CD4-positive, alpha-beta T cell treated with Interleukin-21 for 1 hour (primary cell): ENCODE measurements around the gene SUMF1.
"Not testable (repeated sequence)": the region's sequence is repeated elsewhere in the genome, so short reads cannot be mapped to it uniquely, and the experiment has no call there.

Experiments
- DNase-seq: peaks from one replicate; pipeline ENCODE4 v3.0.0-alpha.2; 2020

The SUMF1 gene

DNA sequence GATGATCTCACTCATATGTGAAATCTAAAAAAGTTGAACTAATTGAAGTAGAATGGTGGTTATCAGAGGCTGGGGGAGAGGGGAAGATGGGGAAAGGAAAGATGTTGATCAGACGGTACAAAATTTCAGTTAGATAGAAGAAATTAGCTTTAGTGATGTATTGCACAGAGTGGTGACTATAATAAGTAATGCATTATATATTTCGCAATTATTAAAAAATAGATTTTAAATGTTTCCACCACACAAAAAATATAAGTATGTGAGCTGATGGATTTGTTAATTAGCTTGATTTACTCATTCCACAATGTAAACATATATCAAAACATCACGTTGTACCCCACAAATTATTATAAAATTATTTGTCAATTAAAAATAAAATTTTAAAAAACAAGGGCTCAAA lies 8.1 kb downstream of the SUMF1 start:
- no peak for DNase-seq

DNA sequence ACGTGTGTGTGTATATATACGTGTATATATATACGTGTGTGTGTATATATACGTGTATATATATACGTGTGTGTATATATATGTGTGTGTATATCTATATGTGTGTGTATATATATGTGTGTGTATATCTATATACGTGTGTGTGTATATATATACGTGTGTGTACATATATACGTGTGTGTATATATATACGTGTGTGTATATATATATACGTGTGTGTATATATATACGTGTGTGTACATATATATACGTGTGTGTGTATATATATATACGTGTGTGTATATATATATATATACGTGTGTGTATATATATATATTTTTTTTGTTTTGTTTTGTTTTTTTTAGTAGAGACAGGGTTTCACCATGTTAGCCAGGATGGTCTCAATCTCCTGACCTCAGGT lies 10.3 kb downstream of the SUMF1 start:
- not testable (repeated sequence) for DNase-seq

DNA sequence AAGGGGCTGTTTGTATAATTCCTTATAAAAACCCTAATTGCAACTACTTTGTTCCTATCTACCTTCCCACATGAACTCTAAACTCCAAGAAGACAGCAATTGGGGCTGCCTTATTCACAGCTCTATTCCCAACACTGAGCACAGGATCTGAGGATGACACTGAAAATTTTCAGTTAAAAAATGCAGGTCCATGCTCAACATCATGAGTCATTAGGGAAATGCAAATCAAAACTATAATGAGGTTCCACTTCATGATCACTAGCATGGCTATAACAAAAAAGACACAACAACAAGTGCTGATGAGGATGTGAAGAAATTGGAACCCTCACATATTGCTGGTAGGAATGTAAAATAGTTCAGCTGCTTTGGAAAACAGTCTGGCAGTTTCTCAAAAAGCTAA lies 12.9 kb downstream of the SUMF1 start:
- no peak for DNase-seq

- DNase-seq: no peak
Observed at GRCh38 chr3:4449043-4449805, 17.8 kb downstream of the SUMF1 start.

- no peak for DNase-seq
Observed at GRCh38 chr3:4448187-4448586, 18.9 kb downstream of the SUMF1 start.

GRCh38 chr3:4447295-4447999 lies 19.6 kb downstream of the SUMF1 start:
- DNase-seq: no peak

- DNase-seq: no peak
Observed at GRCh38 chr3:4440951-4441350, 26.1 kb downstream of the SUMF1 start.

DNA sequence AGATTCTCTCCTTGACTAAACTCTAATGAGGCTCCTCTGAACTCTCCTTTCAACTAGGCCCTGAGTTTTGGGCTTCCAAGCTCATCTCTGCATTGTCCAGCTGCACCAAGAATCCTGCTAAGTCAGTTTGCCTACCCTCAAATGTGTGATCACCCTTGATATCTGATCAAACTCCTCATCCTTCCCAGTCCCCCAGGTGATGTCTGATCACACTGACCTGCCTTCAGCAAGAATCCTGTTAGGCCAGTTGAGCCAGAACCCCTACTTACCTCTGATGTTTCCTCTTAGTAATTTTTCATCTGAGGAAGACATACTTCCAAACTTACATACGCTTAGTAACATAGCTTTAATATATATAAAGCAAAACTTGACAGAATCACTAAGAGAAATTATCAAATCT lies 28.8 kb downstream of the SUMF1 start:
- no peak for DNase-seq

- no peak for DNase-seq
Observed at GRCh38 chr3:4432259-4432658, 34.8 kb downstream of the SUMF1 start.

DNA sequence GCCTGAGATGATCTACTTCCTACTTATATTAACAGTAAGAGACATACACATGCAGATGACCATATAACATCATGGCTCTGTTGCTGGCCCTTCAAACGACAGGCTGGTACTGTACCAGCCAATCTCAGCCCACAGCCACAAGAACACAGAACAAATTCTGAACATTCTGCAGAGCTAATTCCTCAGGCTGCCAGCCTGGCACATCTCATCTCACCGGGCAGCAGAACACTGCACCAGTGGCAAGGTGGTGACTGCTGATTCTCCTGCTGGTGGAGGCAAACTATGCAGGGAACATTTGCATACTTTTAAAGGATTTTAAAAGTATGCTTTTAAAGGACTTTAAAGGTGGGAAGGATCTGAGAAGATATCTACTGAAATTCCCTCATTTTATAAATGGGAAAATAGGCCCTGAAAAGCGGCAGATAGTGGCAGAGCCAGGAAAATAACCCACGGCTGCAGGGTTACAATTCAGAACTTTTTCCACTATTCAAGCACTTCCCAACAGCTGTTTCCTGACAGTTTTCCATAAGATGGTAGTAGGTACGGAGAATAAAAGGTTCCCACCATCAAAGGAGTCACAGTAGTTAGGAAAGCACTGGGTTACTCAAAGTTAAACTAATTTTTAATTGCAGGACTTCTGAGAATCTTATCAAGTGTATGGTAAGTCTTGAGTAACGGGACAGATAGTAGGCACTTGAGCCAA lies 37.3 kb downstream of the SUMF1 start:
- DNase-seq: no peak

- DNase-seq: no peak
Observed at GRCh38 chr3:4426782-4427344, 40.2 kb downstream of the SUMF1 start.

DNA sequence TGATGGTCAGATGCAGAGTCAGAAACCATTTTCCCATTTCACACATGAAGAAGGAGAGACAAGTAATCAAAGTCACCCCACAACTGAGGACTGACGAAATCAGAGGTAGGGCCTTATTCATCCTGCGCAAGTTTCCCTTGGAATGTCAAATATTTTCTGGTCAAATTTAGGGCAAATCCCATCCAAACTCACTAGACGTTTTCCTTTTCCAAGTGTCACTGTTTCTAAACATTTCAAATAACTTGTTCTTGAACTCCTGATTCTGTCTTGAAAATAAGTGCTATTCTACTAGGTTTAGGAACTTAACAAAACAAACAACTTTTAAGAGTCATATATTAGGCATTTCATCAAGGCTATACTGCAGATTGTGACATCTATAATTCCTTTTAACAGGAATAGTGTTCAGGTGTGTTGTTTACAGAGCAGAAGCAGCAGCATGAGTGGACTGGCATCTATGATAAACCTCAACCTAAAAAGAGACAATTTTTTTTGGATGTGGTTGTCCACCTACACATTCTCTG lies 40.7 kb downstream of the SUMF1 start:
- no peak for DNase-seq

DNA sequence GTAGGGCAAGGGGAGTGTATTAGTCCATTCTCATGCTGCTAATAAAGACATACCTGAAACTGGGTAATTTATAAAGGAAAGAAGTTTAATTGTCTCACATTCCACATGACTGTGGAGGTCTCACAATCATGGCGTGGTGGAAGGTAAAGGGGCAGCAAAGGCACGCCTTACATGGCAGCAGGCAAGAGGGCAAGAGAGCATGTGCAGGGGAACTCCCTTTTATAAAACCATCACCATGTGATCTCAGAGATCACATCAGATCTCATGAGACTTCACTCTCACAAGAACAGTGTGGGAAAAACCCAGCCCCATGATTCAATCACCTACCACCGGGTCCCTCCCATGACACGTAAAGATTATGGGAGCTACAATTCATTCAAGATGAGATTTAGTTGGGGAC lies 41.4 kb downstream of the SUMF1 start:
- no peak for DNase-seq

DNA sequence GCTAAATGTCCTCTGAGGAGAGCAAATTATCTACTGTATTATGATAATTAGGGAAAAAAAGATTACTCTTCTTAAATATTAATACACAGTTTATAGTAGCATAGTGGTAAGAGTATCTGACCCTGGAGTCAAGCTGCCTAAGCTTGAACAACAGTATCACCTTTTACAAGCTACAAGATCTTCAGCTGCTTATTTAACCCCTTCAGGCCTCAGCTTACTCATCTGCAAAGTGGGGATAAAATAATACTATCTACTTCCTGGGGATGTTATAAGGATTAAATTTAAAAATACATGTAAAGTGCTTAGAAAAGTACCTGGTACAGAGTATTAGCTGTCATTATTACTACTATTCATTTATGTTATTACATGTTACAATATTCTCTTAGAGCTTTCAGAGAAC lies 42.0 kb downstream of the SUMF1 start:
- no peak for DNase-seq

DNA sequence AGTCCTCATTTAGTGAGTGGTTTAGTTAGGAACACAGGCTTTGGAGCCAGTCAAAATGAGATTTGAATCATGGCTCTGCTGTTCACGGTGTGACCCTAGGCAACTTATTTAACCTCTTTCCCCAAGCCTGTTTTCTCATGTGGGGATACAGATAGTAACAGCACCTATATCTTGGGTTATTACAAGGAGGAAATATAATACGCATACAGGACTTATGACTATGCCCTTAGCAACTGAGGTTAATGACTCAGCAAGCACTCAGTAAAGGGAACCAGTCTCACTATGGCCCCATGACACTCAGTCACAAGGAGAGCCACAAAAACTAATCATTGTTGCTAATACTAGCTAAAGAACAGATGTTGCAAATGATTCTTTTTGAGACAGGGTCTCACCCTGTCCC lies 45.9 kb downstream of the SUMF1 start:
- DNase-seq: no peak

DNA sequence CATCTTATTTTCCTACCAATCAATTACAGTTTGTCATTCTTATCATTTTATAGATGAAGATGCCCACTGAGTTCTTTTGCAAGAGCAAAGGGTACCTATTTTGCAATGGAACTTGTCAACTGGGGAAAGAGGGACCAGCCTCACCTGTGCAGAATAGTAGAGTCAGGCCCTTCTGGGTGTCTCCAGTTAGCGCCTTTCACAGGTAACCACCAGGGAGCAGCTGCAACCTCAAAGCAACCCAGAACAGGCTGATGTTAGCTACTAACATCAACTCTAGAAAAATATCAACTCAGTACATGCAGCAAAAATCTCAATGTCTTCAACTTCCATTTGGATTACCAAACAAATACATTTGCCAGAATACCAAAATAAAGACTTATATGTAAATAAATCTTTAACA lies 47.1 kb downstream of the SUMF1 start:
- DNase-seq: no peak

- no peak for DNase-seq
Observed at GRCh38 chr3:4419386-4419785, 47.7 kb downstream of the SUMF1 start.

GRCh38 chr3:4418156-4418555 lies 48.9 kb downstream of the SUMF1 start:
- DNase-seq: no peak

GRCh38 chr3:4417449-4417848 lies 49.6 kb downstream of the SUMF1 start:
- DNase-seq: no peak

DNA sequence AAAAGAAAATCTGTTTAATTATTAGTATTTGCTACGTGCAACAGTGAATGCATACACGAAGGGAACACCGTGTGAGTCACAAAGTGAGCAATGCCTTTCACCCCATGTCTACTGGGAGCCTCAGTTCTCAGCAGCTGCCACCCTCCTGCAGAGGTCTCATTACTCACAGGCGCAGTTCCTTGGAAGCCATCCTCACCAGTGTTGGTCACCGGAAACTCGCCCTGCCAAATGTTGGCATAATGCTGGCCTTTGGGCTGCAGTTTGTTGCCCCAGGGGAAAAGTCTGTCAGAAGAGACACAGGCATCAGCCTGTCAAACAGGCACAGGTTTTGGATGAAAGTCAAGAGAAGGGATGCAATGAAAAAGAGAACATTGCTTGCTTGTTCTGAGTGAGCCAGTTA lies 50.1 kb downstream of the SUMF1 start:
- DNase-seq: no peak

DNA sequence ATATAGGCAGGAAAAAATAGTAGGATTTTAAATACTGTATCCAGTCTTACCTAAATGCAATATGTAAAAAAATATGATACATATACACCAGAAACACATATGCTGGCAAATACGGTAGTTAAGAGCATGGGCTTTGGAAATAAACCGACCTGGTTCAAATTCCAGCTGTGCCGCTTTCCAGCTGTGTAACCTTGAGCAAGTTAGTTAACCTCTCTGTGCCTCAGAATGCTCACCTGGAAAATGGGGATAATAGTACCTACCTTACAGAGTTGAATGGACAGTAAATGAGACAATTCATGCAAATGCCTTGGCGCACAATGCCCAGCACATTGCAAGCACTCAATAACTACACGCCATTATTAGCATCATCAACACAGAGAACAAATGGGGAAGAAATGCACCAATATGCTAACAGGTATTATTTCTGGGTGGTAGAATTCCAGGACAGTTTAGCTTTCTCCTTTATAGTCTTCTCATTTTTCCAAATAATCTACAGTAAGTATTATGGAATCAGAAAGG lies 50.6 kb downstream of the SUMF1 start:
- DNase-seq: no peak

GRCh38 chr3:4413467-4413866 lies 53.6 kb downstream of the SUMF1 start:
- no peak for DNase-seq

DNA sequence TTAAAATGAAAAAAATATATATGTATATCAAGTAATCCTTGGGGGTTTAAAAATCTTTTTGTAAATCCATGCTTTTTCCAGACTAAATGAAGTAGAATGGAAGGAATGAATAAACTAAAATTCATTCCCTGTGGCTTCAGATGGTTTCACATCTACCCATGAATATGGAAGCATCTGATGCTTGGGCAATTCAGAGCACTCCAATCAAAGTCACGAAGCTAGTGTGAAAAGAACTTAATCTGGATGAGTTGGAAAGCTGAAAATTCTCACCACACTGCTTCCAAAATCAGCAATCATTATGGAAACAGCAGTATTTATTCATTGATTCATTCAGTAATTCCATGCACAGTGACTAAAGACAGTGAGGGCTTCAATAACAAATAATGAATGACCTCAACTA lies 55.2 kb downstream of the SUMF1 start:
- no peak for DNase-seq
